WTC11 (cell line): Measurements from ENCODE around the gene SLC2A10. TPM values are rescaled to one million over a fixed set of nuclear protein-coding genes. Genes with fewer than 3 reads are reported as not detected.

Experiments used
- ATAC-seq: fragments of 200-7000 bp; cut with Tn5 transposase; 2 replicates; pipeline ENCODE4 v1.10.0; 2021; ENCODE audit warnings: mild to moderate bottlenecking, moderate library complexity
- CTCF ChIA-PET: fragments of 300-600 bp; sonication (Branson Sonifier 250); formaldehyde crosslinking; loops from one replicate; lab custom pipeline; 2021; ENCODE audit warnings: antibody characterized with exemption; lab: Charles Lee
- POLR2A ChIA-PET: fragments of 350-600 bp; sonication (Branson Sonifier 250); formaldehyde crosslinking; loops from one replicate; lab custom pipeline; 2021; ENCODE audit warnings: antibody characterized with exemption; lab: Charles Lee
- DNase-seq: peaks from one replicate; pipeline ENCODE4 v3.0.0; 2021; ENCODE audit warnings: low spot score
- H3K27ac Mint-ChIP-seq: 2 replicates; pipeline ENCODE4 v1.8.0; 2021; ENCODE audit warnings: mixed read lengths
- H3K27me3 Mint-ChIP-seq: 2 replicates; pipeline ENCODE4 v1.8.0; 2021; ENCODE audit warnings: low read depth, mild to moderate bottlenecking, moderate library complexity, mixed read lengths
- H3K36me3 Mint-ChIP-seq: 2 replicates; pipeline ENCODE4 v1.8.0; 2021; ENCODE audit warnings: mixed read lengths
- H3K4me1 Mint-ChIP-seq: 2 replicates; pipeline ENCODE4 v1.8.0; 2022; ENCODE audit warnings: mixed read lengths
- H3K4me3 Mint-ChIP-seq: 2 replicates; pipeline ENCODE4 v1.8.0; 2021; ENCODE audit warnings: mild to moderate bottlenecking, moderate library complexity, mixed read lengths
- H3K9me3 Mint-ChIP-seq: 2 replicates; pipeline ENCODE4 v1.8.0; 2021; ENCODE audit warnings: mixed read lengths
- AR ChIP-seq: fragments of 250-450 bp; sonication (Bioruptor Pico); IDR thresholded peaks from 2 replicates; pipeline ENCODE4 v1.9.0; 2021; ENCODE audit warnings: mild to moderate bottlenecking
- CREB1 ChIP-seq: sonication (generic); formaldehyde crosslinking; IDR thresholded peaks from 2 replicates; pipeline ENCODE4 v1.8.0; 2023; ENCODE audit warnings: mild to moderate bottlenecking, missing genetic modification reagents
- E2F4 ChIP-seq: sonication (generic); formaldehyde crosslinking; IDR thresholded peaks from 2 replicates; pipeline ENCODE4 v1.8.1; 2022; ENCODE audit warnings: low read depth, mild to moderate bottlenecking, moderate library complexity, missing genetic modification reagents, borderline replicate concordance
- ETV6 ChIP-seq: sonication (generic); formaldehyde crosslinking; IDR thresholded peaks from 2 replicates; pipeline ENCODE4 v1.8.1; 2022; ENCODE audit warnings: mild to moderate bottlenecking, missing genetic modification reagents
- FOXK1 ChIP-seq: sonication (generic); formaldehyde crosslinking; IDR thresholded peaks from 2 replicates; pipeline ENCODE4 v1.8.0; 2022; ENCODE audit warnings: mild to moderate bottlenecking, moderate library complexity, missing genetic modification reagents
- FOXP4 ChIP-seq: sonication (generic); formaldehyde crosslinking; IDR thresholded peaks from 2 replicates; pipeline ENCODE4 v1.8.0; 2022; ENCODE audit warnings: mild to moderate bottlenecking, missing genetic modification reagents
- HMGA2 ChIP-seq: fragments of 250-450 bp; sonication (Bioruptor Pico); IDR thresholded peaks from 2 replicates; pipeline ENCODE4 v1.4.0; 2021; ENCODE audit warnings: mild to moderate bottlenecking, moderate library complexity
- MYBL2 ChIP-seq: sonication (generic); formaldehyde crosslinking; IDR thresholded peaks from 2 replicates; pipeline ENCODE4 v1.8.1; 2023; ENCODE audit warnings: mild to moderate bottlenecking, moderate library complexity, missing genetic modification reagents
- PRDM15 ChIP-seq: sonication (generic); formaldehyde crosslinking; IDR thresholded peaks from 2 replicates; pipeline ENCODE4 v1.8.0; 2022; ENCODE audit warnings: missing genetic modification reagents
- SMAD4 ChIP-seq: sonication (generic); formaldehyde crosslinking; IDR thresholded peaks from 2 replicates; pipeline ENCODE4 v1.8.0; 2022; ENCODE audit warnings: mild to moderate bottlenecking, missing genetic modification reagents
- TEAD1 ChIP-seq: sonication (generic); formaldehyde crosslinking; IDR thresholded peaks from 2 replicates; pipeline ENCODE4 v1.8.0; 2022; ENCODE audit warnings: mild to moderate bottlenecking, missing genetic modification reagents
- ZNF263 ChIP-seq: sonication (generic); formaldehyde crosslinking; IDR thresholded peaks from 2 replicates; pipeline ENCODE4 v1.8.1; 2022; ENCODE audit warnings: low read depth, mild to moderate bottlenecking, moderate library complexity, missing genetic modification reagents
- total RNA-seq: library from RNA; stranded (reverse); gene quantifications from 3 replicates; pipeline ENCODE4 v1.2.3, GENCODE V29; 2021
- TF ChIP-seq, protein P1 (sequence below): sonication (generic); formaldehyde crosslinking; IDR thresholded peaks from 2 replicates; pipeline ENCODE4 v1.8.0; 2023; ENCODE audit warnings: missing genetic modification reagents, mild to moderate bottlenecking, borderline replicate concordance
- TF ChIP-seq, protein P2 (sequence below): sonication (generic); formaldehyde crosslinking; IDR thresholded peaks from 2 replicates; pipeline ENCODE4 v1.8.1; 2023; ENCODE audit warnings: mild to moderate bottlenecking, missing genetic modification reagents, borderline replicate concordance
- TF ChIP-seq, protein P3 (sequence below): fragments of 250-450 bp; sonication (Bioruptor Pico); IDR thresholded peaks from 2 replicates; pipeline ENCODE4 v1.9.0; 2021; ENCODE audit warnings: moderate library complexity, mild to moderate bottlenecking, inconsistent platforms, borderline replicate concordance

Gene SLC2A10
- total RNA-seq, 1 experiment from 2014 or later, result 8.0 TPM

DNA sequence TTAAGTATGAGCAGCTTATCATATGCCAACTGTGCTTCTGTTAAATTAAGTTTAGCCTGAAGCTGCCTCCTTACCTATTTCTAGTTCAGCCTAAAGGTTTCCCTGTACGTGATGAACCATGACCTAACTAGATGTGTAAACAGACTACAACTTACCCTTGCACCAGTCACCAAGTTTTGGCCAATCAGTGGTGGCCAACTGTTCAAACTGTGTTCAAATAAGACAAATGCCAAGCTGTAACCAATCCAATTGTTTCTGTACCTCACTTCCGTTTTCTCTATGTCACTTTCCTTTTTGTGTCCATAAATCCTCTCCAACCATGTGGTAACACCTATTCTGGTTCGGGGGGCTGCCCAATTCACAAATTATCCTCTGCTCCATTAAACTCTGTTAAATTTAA is 6.0 kb upstream of the SLC2A10 start (continued):
- no peak for TF ChIP-seq AR (CRISPR knock-in tag)
- no peak for TF ChIP-seq TEAD1

DNA sequence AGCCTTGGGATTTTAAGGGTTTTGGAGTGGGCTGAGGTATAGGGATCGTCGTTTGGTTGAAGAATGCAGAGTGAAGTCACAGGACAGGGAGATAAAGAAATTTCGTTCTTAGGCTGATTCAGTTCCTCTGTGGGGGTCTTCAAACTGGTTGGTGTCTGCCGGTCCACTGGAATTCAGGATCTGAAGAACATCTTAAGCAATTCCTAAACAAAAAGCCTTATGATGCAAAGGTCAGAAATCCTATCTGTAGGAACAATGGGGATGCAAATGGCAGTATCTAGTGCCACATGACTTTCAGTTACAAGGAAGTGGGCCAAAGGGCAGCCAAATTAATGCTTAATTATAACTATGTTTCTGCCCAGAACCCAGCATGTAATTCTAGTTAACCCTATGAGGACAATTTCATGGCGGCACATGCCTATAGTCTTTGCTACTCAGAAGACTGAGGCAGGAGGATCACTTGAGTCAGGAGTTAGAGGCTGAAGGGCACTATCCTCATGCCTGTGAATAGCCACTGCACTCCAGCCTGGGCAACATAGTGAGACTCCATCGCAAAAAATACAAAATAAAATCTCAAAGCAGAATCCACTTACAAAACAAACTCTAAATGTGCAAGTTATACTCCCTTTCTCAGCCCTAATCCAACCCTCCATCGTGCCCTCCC is 4.6 kb upstream of the SLC2A10 start:
- H3K4me1 Mint-ChIP-seq, result peaks cover 38% of the 10 kb centered on the region
- peak overlapping the region; percentile 75; the same call in 1 of the 2 replicates for H3K27ac Mint-ChIP-seq
- CTCF ChIA-PET, result interaction anchor here (1.0 to 1.2 kb wide), 2 partner anchors 22 to 131 kb away, joined by 3 read pairs; no protein-coding TSS in a partner anchor
- H3K4me3 Mint-ChIP-seq, result no peak overlapping the region
- H3K36me3 Mint-ChIP-seq, result peaks cover 12% of the 10 kb centered on the region; the same call in 1 of the 2 replicates
- ATAC-seq, result no peak
- H3K27me3 Mint-ChIP-seq, result 0 out of 2 replicates have a peak, but pooled peaks cover 2% of the 10 kb centered on the region
- POLR2A ChIA-PET, result interaction anchor here (0.6 kb wide), 2 partner anchors 25 to 148 kb away, joined by 3 read pairs; no protein-coding TSS in a partner anchor
- no peak for DNase-seq
- H3K9me3 Mint-ChIP-seq, result peaks cover 27% of the 10 kb centered on the region
- TF ChIP-seq, protein P1, sequence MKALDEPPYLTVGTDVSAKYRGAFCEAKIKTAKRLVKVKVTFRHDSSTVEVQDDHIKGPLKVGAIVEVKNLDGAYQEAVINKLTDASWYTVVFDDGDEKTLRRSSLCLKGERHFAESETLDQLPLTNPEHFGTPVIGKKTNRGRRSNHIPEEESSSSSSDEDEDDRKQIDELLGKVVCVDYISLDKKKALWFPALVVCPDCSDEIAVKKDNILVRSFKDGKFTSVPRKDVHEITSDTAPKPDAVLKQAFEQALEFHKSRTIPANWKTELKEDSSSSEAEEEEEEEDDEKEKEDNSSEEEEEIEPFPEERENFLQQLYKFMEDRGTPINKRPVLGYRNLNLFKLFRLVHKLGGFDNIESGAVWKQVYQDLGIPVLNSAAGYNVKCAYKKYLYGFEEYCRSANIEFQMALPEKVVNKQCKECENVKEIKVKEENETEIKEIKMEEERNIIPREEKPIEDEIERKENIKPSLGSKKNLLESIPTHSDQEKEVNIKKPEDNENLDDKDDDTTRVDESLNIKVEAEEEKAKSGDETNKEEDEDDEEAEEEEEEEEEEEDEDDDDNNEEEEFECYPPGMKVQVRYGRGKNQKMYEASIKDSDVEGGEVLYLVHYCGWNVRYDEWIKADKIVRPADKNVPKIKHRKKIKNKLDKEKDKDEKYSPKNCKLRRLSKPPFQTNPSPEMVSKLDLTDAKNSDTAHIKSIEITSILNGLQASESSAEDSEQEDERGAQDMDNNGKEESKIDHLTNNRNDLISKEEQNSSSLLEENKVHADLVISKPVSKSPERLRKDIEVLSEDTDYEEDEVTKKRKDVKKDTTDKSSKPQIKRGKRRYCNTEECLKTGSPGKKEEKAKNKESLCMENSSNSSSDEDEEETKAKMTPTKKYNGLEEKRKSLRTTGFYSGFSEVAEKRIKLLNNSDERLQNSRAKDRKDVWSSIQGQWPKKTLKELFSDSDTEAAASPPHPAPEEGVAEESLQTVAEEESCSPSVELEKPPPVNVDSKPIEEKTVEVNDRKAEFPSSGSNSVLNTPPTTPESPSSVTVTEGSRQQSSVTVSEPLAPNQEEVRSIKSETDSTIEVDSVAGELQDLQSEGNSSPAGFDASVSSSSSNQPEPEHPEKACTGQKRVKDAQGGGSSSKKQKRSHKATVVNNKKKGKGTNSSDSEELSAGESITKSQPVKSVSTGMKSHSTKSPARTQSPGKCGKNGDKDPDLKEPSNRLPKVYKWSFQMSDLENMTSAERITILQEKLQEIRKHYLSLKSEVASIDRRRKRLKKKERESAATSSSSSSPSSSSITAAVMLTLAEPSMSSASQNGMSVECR, result no peak
- TF ChIP-seq HMGA2 (CRISPR knock-in tag), result no peak
- TF ChIP-seq E2F4 (CRISPR knock-in tag), result no peak
- no peak for TF ChIP-seq CREB1 (CRISPR knock-in tag)
- TF ChIP-seq PRDM15, result no peak
- no peak for TF ChIP-seq SMAD4 (CRISPR knock-in tag)
- TF ChIP-seq, protein P2, sequence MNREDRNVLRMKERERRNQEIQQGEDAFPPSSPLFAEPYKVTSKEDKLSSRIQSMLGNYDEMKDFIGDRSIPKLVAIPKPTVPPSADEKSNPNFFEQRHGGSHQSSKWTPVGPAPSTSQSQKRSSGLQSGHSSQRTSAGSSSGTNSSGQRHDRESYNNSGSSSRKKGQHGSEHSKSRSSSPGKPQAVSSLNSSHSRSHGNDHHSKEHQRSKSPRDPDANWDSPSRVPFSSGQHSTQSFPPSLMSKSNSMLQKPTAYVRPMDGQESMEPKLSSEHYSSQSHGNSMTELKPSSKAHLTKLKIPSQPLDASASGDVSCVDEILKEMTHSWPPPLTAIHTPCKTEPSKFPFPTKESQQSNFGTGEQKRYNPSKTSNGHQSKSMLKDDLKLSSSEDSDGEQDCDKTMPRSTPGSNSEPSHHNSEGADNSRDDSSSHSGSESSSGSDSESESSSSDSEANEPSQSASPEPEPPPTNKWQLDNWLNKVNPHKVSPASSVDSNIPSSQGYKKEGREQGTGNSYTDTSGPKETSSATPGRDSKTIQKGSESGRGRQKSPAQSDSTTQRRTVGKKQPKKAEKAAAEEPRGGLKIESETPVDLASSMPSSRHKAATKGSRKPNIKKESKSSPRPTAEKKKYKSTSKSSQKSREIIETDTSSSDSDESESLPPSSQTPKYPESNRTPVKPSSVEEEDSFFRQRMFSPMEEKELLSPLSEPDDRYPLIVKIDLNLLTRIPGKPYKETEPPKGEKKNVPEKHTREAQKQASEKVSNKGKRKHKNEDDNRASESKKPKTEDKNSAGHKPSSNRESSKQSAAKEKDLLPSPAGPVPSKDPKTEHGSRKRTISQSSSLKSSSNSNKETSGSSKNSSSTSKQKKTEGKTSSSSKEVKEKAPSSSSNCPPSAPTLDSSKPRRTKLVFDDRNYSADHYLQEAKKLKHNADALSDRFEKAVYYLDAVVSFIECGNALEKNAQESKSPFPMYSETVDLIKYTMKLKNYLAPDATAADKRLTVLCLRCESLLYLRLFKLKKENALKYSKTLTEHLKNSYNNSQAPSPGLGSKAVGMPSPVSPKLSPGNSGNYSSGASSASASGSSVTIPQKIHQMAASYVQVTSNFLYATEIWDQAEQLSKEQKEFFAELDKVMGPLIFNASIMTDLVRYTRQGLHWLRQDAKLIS (CRISPR knock-in tag), result no peak
- TF ChIP-seq ETV6 (CRISPR knock-in tag), result 0 out of 2 replicates have a peak, but pooled peaks have one; percentile 28
- TF ChIP-seq FOXP4 (CRISPR knock-in tag), result no peak
- TF ChIP-seq, protein P3, sequence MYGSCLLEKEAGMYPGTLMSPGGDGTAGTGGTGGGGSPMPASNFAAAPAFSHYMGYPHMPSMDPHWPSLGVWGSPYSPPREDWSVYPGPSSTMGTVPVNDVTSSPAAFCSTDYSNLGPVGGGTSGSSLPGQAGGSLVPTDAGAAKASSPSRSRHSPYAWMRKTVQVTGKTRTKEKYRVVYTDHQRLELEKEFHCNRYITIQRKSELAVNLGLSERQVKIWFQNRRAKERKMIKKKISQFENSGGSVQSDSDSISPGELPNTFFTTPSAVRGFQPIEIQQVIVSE (CRISPR knock-in tag), result no peak
- TF ChIP-seq MYBL2 (CRISPR knock-in tag), result no peak
- TF ChIP-seq ZNF263 (CRISPR knock-in tag), result no peak
- no peak for TF ChIP-seq FOXK1 (CRISPR knock-in tag)
